WTC11 (cell line): Measurements from ENCODE around the gene MEF2B. TPM values are rescaled to one million over a fixed set of nuclear protein-coding genes. Genes with fewer than 3 reads are reported as not detected.

Source experiments
- AFF4 ChIP-seq: sonication (generic); formaldehyde crosslinking; IDR thresholded peaks from 2 replicates; pipeline ENCODE4 v1.8.1; 2023; ENCODE audit warnings: mild to moderate bottlenecking, missing genetic modification reagents, borderline replicate concordance
- CDX4 ChIP-seq: fragments of 250-450 bp; sonication (Bioruptor Pico); IDR thresholded peaks from 2 replicates; pipeline ENCODE4 v1.9.0; 2021; ENCODE audit warnings: moderate library complexity, mild to moderate bottlenecking, inconsistent platforms, borderline replicate concordance
- CREM ChIP-seq: sonication (generic); formaldehyde crosslinking; IDR thresholded peaks from 2 replicates; pipeline ENCODE4 v1.8.1; 2022; ENCODE audit warnings: mild to moderate bottlenecking, missing genetic modification reagents, moderate library complexity
- E2F1 ChIP-seq: sonication (generic); formaldehyde crosslinking; IDR thresholded peaks from 2 replicates; pipeline ENCODE4 v1.8.0; 2022; ENCODE audit warnings: mild to moderate bottlenecking, missing genetic modification reagents
- EMX1 ChIP-seq: fragments of 250-450 bp; sonication (Bioruptor Pico); IDR thresholded peaks from 2 replicates; pipeline ENCODE4 v1.8.0; 2021; ENCODE audit warnings: mild to moderate bottlenecking
- FOXJ3 ChIP-seq: sonication (generic); formaldehyde crosslinking; IDR thresholded peaks from 2 replicates; pipeline ENCODE4 v1.9.0; 2021; ENCODE audit warnings: missing genetic modification reagents, mild to moderate bottlenecking, borderline replicate concordance
- HMGA2 ChIP-seq: fragments of 250-450 bp; sonication (Bioruptor Pico); IDR thresholded peaks from 2 replicates; pipeline ENCODE4 v1.4.0; 2021; ENCODE audit warnings: mild to moderate bottlenecking, moderate library complexity
- HMGXB4 ChIP-seq: sonication (generic); formaldehyde crosslinking; IDR thresholded peaks from 2 replicates; pipeline ENCODE4 v1.8.1; 2023; ENCODE audit warnings: mild to moderate bottlenecking, moderate library complexity, missing genetic modification reagents
- IRF2 ChIP-seq: sonication (generic); formaldehyde crosslinking; IDR thresholded peaks from 2 replicates; pipeline ENCODE4 v1.8.0; 2022; ENCODE audit warnings: low read depth, missing genetic modification reagents, borderline replicate concordance
- MAX ChIP-seq: sonication (generic); formaldehyde crosslinking; IDR thresholded peaks from 2 replicates; pipeline ENCODE4 v1.8.0; 2022; ENCODE audit warnings: mild to moderate bottlenecking, missing genetic modification reagents
- MLX ChIP-seq: sonication (generic); formaldehyde crosslinking; IDR thresholded peaks from 2 replicates; pipeline ENCODE4 v1.8.1; 2023; ENCODE audit warnings: mild to moderate bottlenecking, missing genetic modification reagents, moderate library complexity
- NFYB ChIP-seq: sonication (generic); formaldehyde crosslinking; conservative IDR thresholded peaks from 2 replicates; pipeline ENCODE4 v1.8.0; 2022; ENCODE audit warnings: low read depth, missing genetic modification reagents
- NR1H2 ChIP-seq: sonication (generic); formaldehyde crosslinking; IDR thresholded peaks from 2 replicates; pipeline ENCODE4 v1.9.0; 2021; ENCODE audit warnings: mild to moderate bottlenecking, moderate library complexity, missing genetic modification reagents
- PRRX2 ChIP-seq: fragments of 250-450 bp; sonication (Bioruptor Pico); IDR thresholded peaks from 2 replicates; pipeline ENCODE4 v1.8.0; 2021; ENCODE audit warnings: mild to moderate bottlenecking
- SMAD3 ChIP-seq: sonication (generic); formaldehyde crosslinking; IDR thresholded peaks from 2 replicates; pipeline ENCODE4 v1.8.0; 2022; ENCODE audit warnings: missing genetic modification reagents, mild to moderate bottlenecking, borderline replicate concordance
- SOX15 ChIP-seq: fragments of 250-450 bp; sonication (Bioruptor Pico); IDR thresholded peaks from 2 replicates; pipeline ENCODE4 v1.9.0; 2021; ENCODE audit warnings: mild to moderate bottlenecking
- STAT6 ChIP-seq: sonication (generic); formaldehyde crosslinking; conservative IDR thresholded peaks from 2 replicates; pipeline ENCODE4 v1.8.1; 2023; ENCODE audit warnings: mild to moderate bottlenecking, low read depth, missing genetic modification reagents, moderate library complexity
- TCF7 ChIP-seq: sonication (generic); formaldehyde crosslinking; IDR thresholded peaks from 2 replicates; pipeline ENCODE4 v1.8.0; 2022; ENCODE audit warnings: mild to moderate bottlenecking, low read depth, missing genetic modification reagents, moderate library complexity
- USF2 ChIP-seq: sonication (generic); formaldehyde crosslinking; IDR thresholded peaks from 2 replicates; pipeline ENCODE4 v1.8.1; 2023; ENCODE audit warnings: mild to moderate bottlenecking, missing genetic modification reagents, moderate library complexity
- ZBTB43 ChIP-seq: sonication (generic); formaldehyde crosslinking; IDR thresholded peaks from 2 replicates; pipeline ENCODE4 v1.8.1; 2023; ENCODE audit warnings: mild to moderate bottlenecking, missing genetic modification reagents
- ZMAT4 ChIP-seq: fragments of 250-450 bp; sonication (Bioruptor Pico); IDR thresholded peaks from 2 replicates; pipeline ENCODE4 v1.9.0; 2021; ENCODE audit warnings: mild to moderate bottlenecking
- ZNF138 ChIP-seq: sonication (generic); formaldehyde crosslinking; conservative IDR thresholded peaks from 2 replicates; pipeline ENCODE4 v1.8.1; 2022; ENCODE audit warnings: mild to moderate bottlenecking, moderate library complexity, missing genetic modification reagents
- ZNF219 ChIP-seq: sonication (generic); formaldehyde crosslinking; IDR thresholded peaks from 2 replicates; pipeline ENCODE4 v1.8.0; 2023; ENCODE audit warnings: missing genetic modification reagents, mild to moderate bottlenecking, borderline replicate concordance
- ZNF232 ChIP-seq: sonication (generic); formaldehyde crosslinking; IDR thresholded peaks from 2 replicates; pipeline ENCODE4 v1.8.0; 2022; ENCODE audit warnings: mild to moderate bottlenecking, missing genetic modification reagents
- ZNF317 ChIP-seq: sonication (generic); formaldehyde crosslinking; IDR thresholded peaks from 2 replicates; pipeline ENCODE4 v1.8.1; 2023; ENCODE audit warnings: low read depth, mild to moderate bottlenecking, moderate library complexity, missing genetic modification reagents, borderline replicate concordance
- total RNA-seq: library from RNA; stranded (reverse); gene quantifications from 3 replicates; pipeline ENCODE4 v1.2.3, GENCODE V29; 2021

The MEF2B gene
- total RNA-seq, 1 experiment from 2014 or later: 1.7 TPM

- TF ChIP-seq STAT6 (CRISPR knock-in tag) (no peak), IRF2 (CRISPR knock-in tag) (no peak), PRRX2 (CRISPR knock-in tag) (no peak), HMGXB4 (CRISPR knock-in tag) (no peak), TCF7 (CRISPR knock-in tag) (no peak), MLX (no peak), USF2 (CRISPR knock-in tag) (no peak), EMX1 (CRISPR knock-in tag) (no peak), SOX15 (no peak), CDX4 (CRISPR knock-in tag) (no peak), SMAD3 (CRISPR knock-in tag) (peak; percentile 86; the same call in 1 of the 2 replicates), NR1H2 (CRISPR knock-in tag) (no peak), E2F1 (CRISPR knock-in tag) (peak; percentile 89), ZNF219 (CRISPR knock-in tag) (0 out of 2 replicates have a peak, but pooled peaks have one; percentile 66), HMGA2 (CRISPR knock-in tag) (no peak), AFF4 (CRISPR knock-in tag) (peak; percentile 63; the same call in 1 of the 2 replicates), ZBTB43 (CRISPR knock-in tag) (0 out of 2 replicates have a peak, but pooled peaks have one; percentile 55), ZNF317 (CRISPR knock-in tag) (no peak), NFYB (CRISPR knock-in tag) (no peak), MAX (CRISPR knock-in tag) (peak; percentile 70), FOXJ3 (CRISPR knock-in tag) (no peak), ZMAT4 (CRISPR knock-in tag) (no peak), ZNF232 (CRISPR knock-in tag) (peak; percentile 75; the same call in 1 of the 2 replicates), CREM (CRISPR knock-in tag) (peak; percentile 63; the same call in 1 of the 2 replicates), ZNF138 (CRISPR knock-in tag) (peak; percentile 59; the same call in 1 of the 2 replicates)
These were observed 44.8 kb upstream of the MEF2B start (continued) for GRCh38 chr19:19214892-19215291.
